Middle frontal gyrus (tissue), 1 donor: ENCODE results near the gene PRDM16.

Experiments used
- DNase-seq: peaks from one replicate; pipeline ENCODE4 v3.0.0-alpha.2; 2015; ENCODE audit warnings: low spot score; ENCODE audit errors: extremely low spot score

The PRDM16 gene

GRCh38 chr1:3069491-3070308, 697 bp downstream of the PRDM16 start:
- DNase-seq, result no peak

GRCh38 chr1:3070309-3070643, 1.3 kb downstream of the PRDM16 start:
- no peak for DNase-seq

- no peak for DNase-seq
These were observed 1.9 kb downstream of the PRDM16 start for GRCh38 chr1:3070644-3071564.

- DNase-seq, result no peak
These were observed 2.8 kb downstream of the PRDM16 start for GRCh38 chr1:3071565-3072390.

GRCh38 chr1:3072391-3073185, 3.6 kb downstream of the PRDM16 start:
- no peak for DNase-seq

GRCh38 chr1:3073186-3073488, 4.1 kb downstream of the PRDM16 start:
- DNase-seq, result no peak

GRCh38 chr1:3073489-3074296, 4.7 kb downstream of the PRDM16 start:
- DNase-seq, result no peak

GRCh38 chr1:3074297-3074741, 5.3 kb downstream of the PRDM16 start:
- DNase-seq, result no peak

- DNase-seq, result no peak
These were observed 5.8 kb downstream of the PRDM16 start for GRCh38 chr1:3074800-3075199.

GRCh38 chr1:3075666-3076362, 6.8 kb downstream of the PRDM16 start:
- no peak for DNase-seq

GRCh38 chr1:3076363-3076740, 7.3 kb downstream of the PRDM16 start:
- no peak for DNase-seq

GRCh38 chr1:3077081-3077480, 8.1 kb downstream of the PRDM16 start:
- no peak for DNase-seq

GRCh38 chr1:3077561-3077960, 8.6 kb downstream of the PRDM16 start:
- DNase-seq, result no peak

GRCh38 chr1:3078430-3078861, 9.4 kb downstream of the PRDM16 start:
- DNase-seq, result no peak

GRCh38 chr1:3078871-3079270, 9.9 kb downstream of the PRDM16 start:
- no peak for DNase-seq

GRCh38 chr1:3079381-3080052, 10.5 kb downstream of the PRDM16 start:
- DNase-seq, result no peak

GRCh38 chr1:3080053-3080955, 11.3 kb downstream of the PRDM16 start:
- no peak for DNase-seq

GRCh38 chr1:3081171-3081683, 12.2 kb downstream of the PRDM16 start:
- DNase-seq, result no peak
